Loucy (cell line): ENCODE data around the gene TMEM38B.
"Not testable (repeated sequence)": the region's sequence is repeated elsewhere in the genome, so short reads cannot be mapped to it uniquely, and the experiment has no call there.

Experiments
- CTCF ChIP-seq: fragments of 200-600 bp; sonication (generic); conservative IDR thresholded peaks from 2 replicates; pipeline ENCODE4 v1.5.1; 2014; ENCODE audit warnings: mild to moderate bottlenecking, antibody characterized with exemption, low read length
- EZH2phosphoT487 ChIP-seq: fragments of 200-600 bp; IDR thresholded peaks from 2 replicates; pipeline ENCODE4 v1.6.1; 2018; ENCODE audit warnings: antibody characterized with exemption, mild to moderate bottlenecking, moderate library complexity, borderline replicate concordance

DNA sequence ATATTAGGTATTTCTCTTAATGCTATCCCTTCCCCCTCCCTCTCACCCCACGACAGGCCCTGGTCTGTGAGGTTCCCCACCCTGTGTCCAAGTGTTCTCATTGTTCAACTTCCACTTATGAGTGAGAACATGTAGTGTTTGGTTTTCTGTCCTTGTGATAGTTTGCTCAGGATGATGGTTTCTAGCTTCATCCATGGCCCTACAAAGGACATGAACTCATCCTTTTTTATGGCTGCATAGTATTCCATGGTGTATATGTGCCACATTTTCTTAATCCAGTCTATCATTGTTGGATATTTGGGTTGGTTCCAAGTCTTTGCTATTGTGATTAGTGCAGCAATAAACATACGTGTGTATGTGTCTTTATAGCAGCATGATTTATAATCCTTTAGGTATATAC is 37.1 kb downstream of the TMEM38B start:
- TF ChIP-seq CTCF, EZH2phosphoT487: not testable (repeated sequence)
